Measurements from ENCODE around the gene PPY. TPM values are rescaled to one million over a fixed set of nuclear protein-coding genes. Genes with fewer than 3 reads are reported as not detected.

The PPY gene
- total RNA-seq, 1 experiment from 2014 or later, result not detected

GRCh38 chr17:43913584-43913983, 28.7 kb downstream of the PPY start:
- no peak for TF ChIP-seq CTCF (conservative IDR thresholded peaks at IDR 0.05)
- H3T11ph ChIP-seq (ENCODE audit: low read length), result no peak overlapping the region
- H3K4me2 ChIP-seq (ENCODE audit: insufficient read depth, insufficient read length, low read length), result no peak overlapping the region
- DNase-seq, result no peak
- H3K27me3 ChIP-seq (ENCODE audit: insufficient read depth, low read length), result no peaks in the 10 kb centered on the region; the same call in 1 of the 2 replicates
- no peak overlapping the region for H2BK12ac ChIP-seq (ENCODE audit: insufficient read length, low read depth, low read length)
- no peaks in the 10 kb centered on the region for H3K23me2 ChIP-seq (ENCODE audit: insufficient read length, low read depth, low read length, poor library complexity, severe bottlenecking)
- H3K18ac ChIP-seq (ENCODE audit: insufficient read length, low read depth, low read length), result no peak overlapping the region
- no peak overlapping the region for H2AK5ac ChIP-seq (ENCODE audit: insufficient read length, low read length)
- H3K14ac ChIP-seq (ENCODE audit: insufficient read depth, low read length), result no peak overlapping the region
- no CpG with 5 or more reads among the region's 6 CpGs for WGBS (ENCODE audit: extremely low coverage, insufficient read length, low lambda C conversion rate)
- no peak overlapping the region for H3K23ac ChIP-seq (ENCODE audit: insufficient read length, low read depth, low read length)
- Mint-ChIP-seq H3K4me3 (no peak overlapping the region), H3K4me1 (peaks cover 16 to 17% of the 10 kb centered on the region in 2 experiments), H3K9me3 (peaks cover 0 to 5% of the 10 kb centered on the region in 2 experiments; a peak in 4 of 5 replicates), H3K27ac (no peak overlapping the region), H3K27me3 (ENCODE audit: low read depth) (peaks cover 50% of the 10 kb centered on the region), H3K36me3 (ENCODE audit: insufficient read depth in 1 of 3, low read depth in 3 of 3) (no peaks in the 10 kb centered on the region)
- no peaks in the 10 kb centered on the region for H3K9me3 ChIP-seq (ENCODE audit: control insufficient read depth, low read depth, low read length)
- no peak overlapping the region for H3K4ac ChIP-seq (ENCODE audit: low read depth, low read length)
- H3K56ac ChIP-seq (ENCODE audit: insufficient read length, low read depth, low read length), result no peak overlapping the region
- H4K8ac ChIP-seq (replicated peaks; ENCODE audit: insufficient read length, low read depth, low read length), result no peak overlapping the region
- no peaks in the 10 kb centered on the region for H3K79me2 ChIP-seq (ENCODE audit: insufficient read depth, low read length)
- no peak overlapping the region for H4K5ac ChIP-seq (ENCODE audit: insufficient read length, low read depth, low read length)
- no peak overlapping the region for H3K9ac ChIP-seq (ENCODE audit: extremely low read depth, insufficient read length, low read length)
- no peak overlapping the region for H2AFZ ChIP-seq (ENCODE audit: low read length)
- no peaks in the 10 kb centered on the region for H3K4me1 ChIP-seq (ENCODE audit: insufficient read depth, low read length)
- H3K79me1 ChIP-seq (ENCODE audit: insufficient read depth, low read depth, low read length, poor library complexity, severe bottlenecking), result no peaks in the 10 kb centered on the region
- no peak overlapping the region for H2BK20ac ChIP-seq (ENCODE audit: low read depth, low read length, poor library complexity, severe bottlenecking)
- H4K91ac ChIP-seq (ENCODE audit: insufficient read length, low read depth, low read length), result no peak overlapping the region
- H3K27ac ChIP-seq (ENCODE audit: insufficient read length, low read depth, low read length), result no peak overlapping the region
- no peak overlapping the region for H2BK5ac ChIP-seq (ENCODE audit: insufficient read length, low read length)
- no peaks in the 10 kb centered on the region for H4K20me1 ChIP-seq (ENCODE audit: control insufficient read depth, insufficient read depth, insufficient read length)
- no peak overlapping the region for H2BK15ac ChIP-seq (ENCODE audit: low read depth, low read length)
- H2BK120ac ChIP-seq (ENCODE audit: low read depth, low read length, poor library complexity, severe bottlenecking), result no peak overlapping the region

Measured in H9 (cell line).